ENCODE measurements around the gene BEX2.

GRCh38 chrX:103360092-103360491 is 49.3 kb upstream of the BEX2 start:
- TF ChIP-seq CTCF (IDR thresholded peaks at IDR 0.05; ENCODE audit: insufficient read depth, low read depth, low read length) (no peak), EZH2 (IDR thresholded peaks at IDR 0.05; ENCODE audit: insufficient read depth, low read length) (no peak)
